Measurements from ENCODE around the gene EXT2. TPM values are rescaled to one million over a fixed set of nuclear protein-coding genes. Genes with fewer than 3 reads are reported as not detected.

EXT2 gene
- polyA plus RNA-seq, 3 donors from 2014 or later, result 58.8 to 95.5 (median 59.5) TPM

DNA sequence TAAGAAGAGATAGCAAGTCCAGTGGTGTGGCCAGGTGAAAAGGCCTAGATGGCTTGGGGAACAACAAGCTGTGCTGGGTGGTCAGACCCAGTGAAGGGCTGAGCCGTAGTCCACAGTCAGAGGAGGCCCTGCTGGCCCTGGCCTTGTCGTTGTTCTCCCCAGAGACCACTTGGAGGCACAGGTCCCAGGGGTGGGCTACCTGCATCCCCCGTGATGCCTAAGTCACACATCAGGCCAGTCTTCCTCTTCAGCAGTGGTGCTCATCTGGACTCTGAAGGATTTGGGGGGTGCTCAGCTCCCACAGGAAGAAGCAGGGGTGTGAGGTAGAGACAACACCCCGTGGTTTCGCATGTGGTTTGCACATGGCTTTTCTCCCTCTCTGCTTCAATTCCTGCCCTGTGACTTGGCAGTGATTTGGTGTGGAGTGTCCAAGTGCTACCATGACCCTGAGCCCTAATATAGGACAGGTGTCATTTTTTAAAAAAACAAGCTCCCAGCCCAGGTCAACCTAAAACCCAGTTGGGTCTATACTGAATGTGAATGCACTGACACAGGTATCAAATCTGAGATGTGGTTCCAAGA, 163.5 kb downstream of the EXT2 start:
- DNase-seq, result no peak
- Mint-ChIP-seq H3K4me3 (peak overlapping the region in 1 of 5 donors; percentile 12), H3K27me3 (ENCODE audit: low read depth in 3 of 3) (peaks cover 0 to 6% (median 4%) of the 10 kb centered on the region in 3 donors), H3K27ac (peak overlapping the region in 2 of 6 donors; percentile 7 to 12), H3K36me3 (no peaks in the 10 kb centered on the region), H3K9me3 (no peaks in the 10 kb centered on the region), H3K4me1 (peaks cover 38 to 46% of the 10 kb centered on the region in 2 donors)

GRCh38 chr11:44260081-44260480, 164.6 kb downstream of the EXT2 start:
- H3K36me3 Mint-ChIP-seq, result no peaks in the 10 kb centered on the region
- peaks cover 38 to 46% of the 10 kb centered on the region in 2 donors for H3K4me1 Mint-ChIP-seq
- H3K4me3 Mint-ChIP-seq, result no peak overlapping the region

DNA sequence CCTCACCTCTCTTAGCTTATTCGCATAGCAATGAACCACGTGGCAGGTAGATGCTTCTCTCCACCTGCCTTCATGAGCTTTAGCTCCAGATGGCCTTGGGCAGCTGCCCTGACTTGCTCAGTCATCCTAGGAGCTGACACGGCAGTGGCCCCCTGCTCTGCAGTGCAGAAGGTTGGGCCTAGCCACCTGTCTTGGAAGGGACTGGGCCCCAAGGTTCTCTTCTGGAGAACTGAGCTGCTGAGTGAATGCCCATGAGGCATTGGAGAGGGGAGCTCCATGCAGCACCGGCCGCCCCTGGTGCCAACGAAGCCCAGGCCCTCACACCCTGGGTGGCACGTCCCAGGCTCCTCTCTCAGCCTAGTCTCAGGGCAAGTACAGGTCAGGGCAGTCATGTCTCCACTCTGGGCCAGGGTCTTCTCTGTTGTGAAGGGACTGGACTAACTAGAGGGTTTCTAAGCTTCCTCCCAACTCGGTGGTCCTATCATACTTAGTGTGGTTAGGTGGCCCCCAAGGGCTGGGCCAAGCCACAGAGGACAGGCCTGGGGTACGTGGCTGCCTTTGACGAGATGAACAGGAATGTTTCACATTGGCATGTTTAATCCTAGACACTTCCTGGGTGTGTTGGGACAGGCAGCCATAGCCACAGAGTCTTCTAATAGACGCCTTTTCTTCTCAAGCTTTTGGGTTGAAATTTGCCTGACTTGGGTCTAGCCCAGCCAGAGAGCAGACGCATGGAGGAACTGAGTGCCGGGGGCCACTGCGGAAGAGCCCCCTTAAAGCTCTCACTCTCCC, 166.5 kb downstream of the EXT2 start:
- H3K36me3 Mint-ChIP-seq, result no peaks in the 10 kb centered on the region
- H3K27me3 Mint-ChIP-seq (ENCODE audit: low read depth in 3 of 3), result peaks cover 0 to 6% (median 4%) of the 10 kb centered on the region in 3 donors
- H3K27ac Mint-ChIP-seq, result no peak overlapping the region
- peaks cover 28 to 30% of the 10 kb centered on the region in 2 donors for H3K4me1 Mint-ChIP-seq
- no peaks in the 10 kb centered on the region for H3K9me3 Mint-ChIP-seq
- H3K4me3 Mint-ChIP-seq, result no peak overlapping the region
- DNase-seq, result no peak

More at GRCh38 chr11:44260081-44260480, 164.6 kb downstream of the EXT2 start:
- Mint-ChIP-seq H3K27me3 (ENCODE audit: low read depth in 3 of 3) (peaks cover 0 to 6% (median 4%) of the 10 kb centered on the region in 3 donors), H3K9me3 (no peaks in the 10 kb centered on the region), H3K27ac (no peak overlapping the region)
- no peak for DNase-seq

DNA sequence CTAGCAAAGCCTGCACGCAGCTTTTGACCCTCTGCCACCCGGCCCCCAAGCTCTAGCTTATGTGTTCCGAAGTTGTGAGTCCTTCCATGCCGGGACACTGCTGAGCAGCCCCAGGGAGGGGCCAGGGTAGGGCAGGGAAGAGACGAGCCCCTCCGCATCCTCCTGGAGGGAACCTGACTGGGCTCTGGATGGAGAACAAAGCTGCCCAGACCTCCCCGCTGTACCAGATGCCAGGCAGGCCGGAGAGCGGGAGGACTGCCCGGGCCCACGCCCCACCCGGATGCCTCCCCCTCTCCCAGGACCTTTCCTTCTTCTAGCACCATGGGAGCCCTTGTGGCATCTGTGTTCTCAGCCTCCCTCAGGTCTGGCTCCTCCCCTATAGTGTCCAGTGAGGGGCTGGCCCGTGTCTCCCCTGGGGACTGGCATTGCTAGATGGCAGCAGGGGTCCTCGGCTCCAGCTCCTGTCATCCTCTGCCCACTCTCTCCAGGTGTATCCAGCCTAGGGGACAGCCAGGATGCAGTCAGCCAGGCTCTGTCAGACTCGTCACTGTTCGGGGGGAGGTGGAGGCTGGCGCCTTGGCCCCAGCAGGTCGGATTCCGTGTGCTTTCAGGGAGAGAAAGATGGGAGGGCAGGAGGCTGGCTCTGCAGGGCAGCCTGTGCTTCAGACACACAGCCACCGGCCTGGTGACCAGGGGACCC, 168.4 kb downstream of the EXT2 start:
- DNase-seq, result no peak
- no peak overlapping the region for H3K4me3 Mint-ChIP-seq
- H3K4me1 Mint-ChIP-seq, result peaks cover 10 to 11% of the 10 kb centered on the region in 2 donors
- no peak overlapping the region for H3K27ac Mint-ChIP-seq
- peaks cover 0 to 8% (median 1%) of the 10 kb centered on the region in 3 donors for H3K27me3 Mint-ChIP-seq (ENCODE audit: low read depth in 3 of 3)
- no peaks in the 10 kb centered on the region for H3K36me3 Mint-ChIP-seq
- H3K9me3 Mint-ChIP-seq, result no peaks in the 10 kb centered on the region

DNA sequence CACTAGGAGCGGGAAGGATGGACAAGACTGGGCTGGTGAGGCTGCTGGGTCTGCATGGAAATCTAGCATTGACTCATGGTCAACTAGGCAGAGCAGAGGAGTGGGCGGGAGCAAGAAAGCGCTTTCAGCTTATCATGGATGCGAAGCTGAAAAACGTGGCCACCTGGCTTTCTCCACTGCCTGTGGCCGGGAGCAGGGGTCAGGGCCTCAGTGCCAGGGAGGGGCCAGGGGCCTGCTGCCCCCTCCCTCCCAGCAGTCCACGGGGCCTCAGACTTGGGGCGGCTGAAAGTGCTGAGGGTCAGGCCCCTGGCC, 168.9 kb downstream of the EXT2 start:
- peaks cover 5 to 6% of the 10 kb centered on the region in 2 donors for H3K4me1 Mint-ChIP-seq
- H3K27ac Mint-ChIP-seq, result no peak overlapping the region
- no peak for DNase-seq
- no peaks in the 10 kb centered on the region for H3K9me3 Mint-ChIP-seq
- H3K36me3 Mint-ChIP-seq, result no peaks in the 10 kb centered on the region
- peaks cover 0 to 8% (median 1%) of the 10 kb centered on the region in 3 donors for H3K27me3 Mint-ChIP-seq (ENCODE audit: low read depth in 3 of 3)
- H3K4me3 Mint-ChIP-seq, result no peak overlapping the region

GRCh38 chr11:44264761-44265160, 169.3 kb downstream of the EXT2 start:
- no peaks in the 10 kb centered on the region for H3K36me3 Mint-ChIP-seq
- no peak overlapping the region for H3K27ac Mint-ChIP-seq
- H3K9me3 Mint-ChIP-seq, result no peaks in the 10 kb centered on the region
- peaks cover 1 to 2% of the 10 kb centered on the region in 2 donors for H3K4me1 Mint-ChIP-seq
- no peak overlapping the region for H3K4me3 Mint-ChIP-seq
- peaks cover 0 to 8% (median 0%) of the 10 kb centered on the region in 3 donors for H3K27me3 Mint-ChIP-seq (ENCODE audit: low read depth in 3 of 3)
- DNase-seq, result no peak

DNA sequence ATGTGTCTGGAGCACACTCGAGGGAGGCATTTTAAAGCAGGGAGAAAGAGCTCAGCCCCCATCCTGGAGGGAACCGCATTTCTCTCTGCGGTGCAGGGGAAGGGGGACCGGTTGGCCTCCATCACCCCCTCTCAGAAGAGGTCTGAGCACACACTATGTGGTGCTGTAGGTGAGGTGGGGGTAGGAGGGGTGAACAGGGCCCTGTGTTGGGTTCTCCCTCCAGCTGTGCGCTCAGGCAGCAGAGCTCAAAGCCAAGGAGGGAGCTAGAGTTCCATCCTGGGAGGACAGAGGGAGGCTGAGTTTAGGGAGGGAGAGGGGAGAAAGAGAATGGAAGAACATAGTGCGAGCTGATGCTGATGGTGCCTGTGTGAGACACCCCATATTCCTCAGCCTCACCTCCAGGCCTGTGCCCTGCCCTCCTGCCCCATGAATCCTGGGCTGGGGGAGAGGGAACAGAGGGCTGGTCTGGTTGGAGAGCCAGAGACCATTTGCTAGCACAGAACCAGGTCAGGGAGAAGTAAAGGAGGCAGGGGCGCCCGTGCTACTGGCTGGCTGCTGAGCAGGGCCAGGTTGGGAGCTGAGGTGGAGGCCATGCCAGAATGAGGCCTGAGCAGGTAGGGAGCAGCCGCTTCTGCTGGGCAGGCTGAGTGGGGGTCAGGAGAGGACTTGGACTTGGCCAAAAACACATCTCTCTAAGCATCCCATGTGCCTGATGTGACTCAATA, 170.7 kb downstream of the EXT2 start:
- no peak for DNase-seq
- Mint-ChIP-seq H3K27ac (no peak overlapping the region), H3K4me1 (no peaks in the 10 kb centered on the region), H3K4me3 (no peak overlapping the region), H3K36me3 (no peaks in the 10 kb centered on the region), H3K9me3 (no peaks in the 10 kb centered on the region), H3K27me3 (ENCODE audit: low read depth in 3 of 3) (peaks cover 0 to 8% (median 0%) of the 10 kb centered on the region in 3 donors)

- Mint-ChIP-seq H3K27me3 (ENCODE audit: low read depth in 3 of 3) (peaks cover 0 to 8% (median 0%) of the 10 kb centered on the region in 3 donors), H3K4me3 (no peak overlapping the region), H3K36me3 (no peaks in the 10 kb centered on the region), H3K27ac (no peak overlapping the region), H3K4me1 (no peaks in the 10 kb centered on the region), H3K9me3 (no peaks in the 10 kb centered on the region)
- no peak for DNase-seq
These were observed 171.7 kb downstream of the EXT2 start for GRCh38 chr11:44267006-44267749.

DNA sequence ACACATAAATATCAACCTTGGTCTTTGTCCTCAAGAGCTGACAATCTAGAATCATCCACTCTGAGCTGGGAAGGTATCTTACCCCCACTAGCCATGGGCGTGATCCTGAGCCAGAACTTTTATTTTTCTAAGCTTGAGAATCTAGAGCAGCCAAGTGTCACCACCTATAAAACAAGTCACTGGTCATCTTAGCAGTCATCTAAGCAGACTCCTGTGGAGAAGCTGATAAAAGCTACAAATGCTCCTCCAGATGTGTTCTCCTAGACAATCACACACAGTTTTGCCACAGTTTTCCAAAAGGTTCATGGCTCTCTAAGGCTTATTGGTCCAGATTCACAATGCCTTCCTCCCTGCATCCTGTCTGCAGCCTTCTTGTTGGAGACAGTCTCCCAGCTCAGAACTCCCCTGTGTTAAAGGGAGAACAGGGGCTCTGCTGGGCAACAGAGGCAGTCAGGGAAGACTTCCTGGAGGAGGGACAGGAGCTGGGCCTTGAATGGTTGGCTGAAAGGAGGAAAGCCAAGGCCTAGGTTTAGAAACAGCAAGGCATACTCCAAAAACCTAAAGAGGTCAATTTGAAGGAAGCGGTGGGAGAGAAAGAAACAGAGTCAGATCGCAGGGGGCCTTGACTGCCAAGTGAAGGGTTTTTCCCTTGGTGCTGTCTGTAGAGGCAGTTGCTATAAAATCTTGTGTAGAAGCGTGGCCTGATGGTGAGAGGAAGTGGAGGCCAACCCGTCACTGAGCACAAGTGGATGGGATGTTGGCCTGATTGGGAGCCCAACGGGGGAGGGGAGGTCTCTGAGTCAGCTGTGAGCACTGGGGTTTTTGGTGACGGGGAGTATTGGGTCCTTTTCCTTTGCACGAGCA, 172.5 kb downstream of the EXT2 start:
- Mint-ChIP-seq H3K27me3 (ENCODE audit: low read depth in 3 of 3) (peaks cover 0 to 4% (median 0%) of the 10 kb centered on the region in 3 donors), H3K4me3 (no peak overlapping the region), H3K9me3 (no peaks in the 10 kb centered on the region), H3K27ac (no peak overlapping the region), H3K4me1 (no peaks in the 10 kb centered on the region), H3K36me3 (no peaks in the 10 kb centered on the region)
- DNase-seq, result no peak

DNA sequence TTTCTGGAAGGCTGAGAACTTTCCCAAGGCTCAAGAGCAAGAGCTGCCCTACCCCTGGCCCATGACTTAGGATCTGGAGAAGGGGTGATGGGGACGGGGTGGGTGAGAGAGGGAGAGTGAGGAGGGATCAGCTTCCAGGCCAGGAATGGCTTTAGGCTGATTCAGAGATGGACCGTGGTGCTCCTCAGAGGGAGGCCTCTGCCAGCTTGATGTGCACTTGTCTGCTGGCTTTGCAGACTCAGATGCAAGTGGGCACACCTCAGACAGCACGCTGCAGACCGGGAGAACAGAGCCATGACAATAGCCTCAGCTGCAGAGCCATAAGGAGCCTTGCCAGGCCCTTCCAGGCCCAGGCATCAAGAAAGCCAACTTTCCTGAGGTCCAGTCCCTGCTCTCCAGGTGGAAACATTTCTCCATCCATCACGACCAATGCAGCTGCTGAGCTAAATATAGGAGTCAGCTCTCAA, 173.2 kb downstream of the EXT2 start:
- Mint-ChIP-seq H3K36me3 (no peaks in the 10 kb centered on the region), H3K27ac (no peak overlapping the region), H3K4me3 (no peak overlapping the region), H3K27me3 (ENCODE audit: low read depth in 3 of 3) (peaks cover 0 to 6% (median 0%) of the 10 kb centered on the region in 3 donors), H3K4me1 (no peaks in the 10 kb centered on the region), H3K9me3 (no peaks in the 10 kb centered on the region)
- no peak for DNase-seq

DNA sequence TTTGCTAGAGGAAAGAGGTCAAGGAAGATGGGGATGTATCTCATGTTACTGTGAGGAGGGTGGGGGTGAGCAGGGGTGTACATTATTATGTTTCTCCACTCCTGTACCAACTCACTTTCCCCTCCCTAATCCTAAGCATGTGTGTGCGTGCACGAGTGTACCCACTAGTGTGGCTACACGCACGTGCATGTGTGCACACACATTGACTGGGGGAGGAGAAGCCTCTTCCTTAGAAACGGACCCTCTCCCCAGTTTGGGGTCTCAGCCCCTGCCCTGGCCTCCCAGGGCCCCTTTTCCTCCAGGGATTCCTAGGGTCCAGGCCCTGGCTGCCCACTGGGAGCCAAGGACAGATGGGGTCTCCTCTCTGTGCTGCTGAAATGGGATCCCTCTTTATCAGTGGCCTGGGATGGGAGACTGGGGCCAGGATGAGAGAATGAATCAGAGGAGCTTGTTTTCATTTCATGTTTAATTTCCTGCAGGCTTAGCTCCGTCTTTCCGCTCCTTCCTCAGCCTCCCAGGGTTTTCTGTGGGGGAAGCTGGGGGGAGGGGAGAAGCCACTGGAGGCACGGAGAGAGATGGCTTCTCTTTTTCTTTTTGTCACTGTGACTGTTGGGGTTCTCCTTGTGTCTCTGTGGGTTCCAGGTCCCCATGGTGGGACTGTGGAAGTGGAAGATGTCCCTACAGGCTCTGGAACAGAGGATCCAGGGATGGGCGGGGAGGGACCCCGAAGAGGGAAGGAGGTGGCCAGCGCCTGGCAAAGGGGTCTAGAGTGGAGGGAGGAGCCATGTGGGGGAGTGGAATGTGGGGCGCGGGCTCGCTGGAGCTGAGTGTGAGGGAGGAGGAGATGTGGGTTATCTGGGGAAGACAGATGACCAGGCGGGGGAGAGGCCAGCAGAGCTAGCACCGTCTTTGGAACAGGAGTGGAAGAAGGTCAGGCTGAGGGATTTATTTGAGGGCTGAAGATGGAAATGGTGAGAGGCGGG, 174.2 kb downstream of the EXT2 start:
- Mint-ChIP-seq H3K27ac (no peak overlapping the region), H3K4me1 (no peaks in the 10 kb centered on the region), H3K4me3 (no peak overlapping the region), H3K27me3 (ENCODE audit: low read depth in 3 of 3) (peaks cover 0 to 6% (median 0%) of the 10 kb centered on the region in 3 donors), H3K36me3 (no peaks in the 10 kb centered on the region), H3K9me3 (no peaks in the 10 kb centered on the region)
- DNase-seq, result no peak

Measured in immature natural killer cell (primary cell).